Endothelial cell of umbilical vein (primary cell): Measurements from ENCODE around the gene TMEM250. TPM values are rescaled to one million over a fixed set of nuclear protein-coding genes. Genes with fewer than 3 reads are reported as not detected.

Source experiments
- BruUV-seq: library from RNA; stranded (reverse); fragments of 400-500 nt; replicated peaks from 2 replicates; lab custom pipeline; 2021; lab: Mats Ljungman, UMichigan
- CTCF ChIA-PET: fragments of 300-600, 350-600 bp; sonication (Branson Sonifier 250); formaldehyde crosslinking; loops from one replicate; lab custom pipeline; 2021; ENCODE audit warnings: antibody characterized with exemption, inconsistent platforms; lab: Charles Lee
- POLR2A ChIA-PET: fragments of 300-600, 350-600 bp; sonication (Branson Sonifier 250); formaldehyde crosslinking; loops from one replicate; lab custom pipeline; 2021; ENCODE audit warnings: antibody characterized with exemption, inconsistent platforms; lab: Charles Lee
- DNase-seq: peaks from one replicate; pipeline ENCODE4 v3.0.0-alpha.2; 2011; ENCODE audit warnings: low read depth, low spot score
- FAIRE-seq: peaks from 2 replicates; lab custom pipeline; 2011; peaks lifted over from hg19 to GRCh38; lab: Jason Lieb, UNC
- H2AFZ ChIP-seq: 2 replicates; pipeline ENCODE4 v1.6.0; 2012; ENCODE audit warnings: low read depth, low read length, control low read depth, inconsistent platforms
- H3K27ac ChIP-seq: 2 replicates; pipeline ENCODE4 v1.5.1; 2011; ENCODE audit warnings: low read depth, mild to moderate bottlenecking, control low read depth, low read length, moderate library complexity; ENCODE audit not compliant: insufficient read depth
- H3K27me3 ChIP-seq, 2 experiments: 2 replicates each; pipeline versions ENCODE4 v1.6.0 to v1.6.1; 2011; ENCODE audit warnings: low read length in 2 of 2, mixed read lengths in 1 of 2; ENCODE audit not compliant: control insufficient read depth in 2 of 2, insufficient read depth in 2 of 2
- H3K36me3 ChIP-seq, 2 experiments: 2 replicates in 1 of 2; 3 replicates in 1 of 2; pipeline ENCODE4 v1.5.1; 2011; ENCODE audit warnings: low read length in 2 of 2, mild to moderate bottlenecking in 1 of 2, moderate library complexity in 1 of 2; ENCODE audit not compliant: control insufficient read depth in 2 of 2, insufficient read depth in 2 of 2; ENCODE audit errors: extremely low read depth in 1 of 2
- H3K4me1 ChIP-seq: 3 replicates; pipeline ENCODE4 v1.5.1; 2011; ENCODE audit warnings: mild to moderate bottlenecking, low read length; ENCODE audit not compliant: control insufficient read depth, insufficient read depth; ENCODE audit errors: extremely low read depth
- H3K4me2 ChIP-seq: 2 replicates; pipeline ENCODE4 v1.6.1; 2011; ENCODE audit warnings: low read length, control low read depth, mixed read lengths; ENCODE audit not compliant: insufficient read depth
- H3K4me3 ChIP-seq, 3 experiments: fragments of 200-600 bp in 1 of 3; sonication (generic), shearing (Covaris generic) in 1 of 3; replicated peaks in 1 of 3; 2 replicates each; pipeline ENCODE4 v1.5.1; 2011 to 2016; ENCODE audit warnings: control low read depth in 3 of 3, low read length in 3 of 3, mild to moderate bottlenecking in 2 of 3, inconsistent platforms in 1 of 3, low read depth in 1 of 3, moderate library complexity in 1 of 3; ENCODE audit not compliant: insufficient read depth in 1 of 3
- H3K79me2 ChIP-seq: 2 replicates; pipeline ENCODE4 v1.6.0; 2012; ENCODE audit warnings: low read length, inconsistent platforms; ENCODE audit not compliant: control insufficient read depth, insufficient read depth
- H3K9ac ChIP-seq: replicated peaks from 2 replicates; pipeline ENCODE3; 2011; ENCODE audit warnings: low read length, control low read depth; ENCODE audit not compliant: insufficient read depth; ENCODE audit errors: extremely low read depth
- H3K9me1 ChIP-seq: replicated peaks from 3 replicates; pipeline ENCODE4 v1.6.0; 2011; ENCODE audit warnings: mild to moderate bottlenecking, low read length; ENCODE audit not compliant: control insufficient read depth, insufficient read depth; ENCODE audit errors: extremely low read depth
- H3K9me3 ChIP-seq: replicated peaks from 2 replicates; pipeline ENCODE4 v1.5.1; 2012; ENCODE audit warnings: low read length, inconsistent platforms; ENCODE audit not compliant: control insufficient read depth, insufficient read depth
- H4K20me1 ChIP-seq: replicated peaks from 2 replicates; pipeline ENCODE3; 2011; ENCODE audit warnings: mild to moderate bottlenecking, low read length; ENCODE audit not compliant: control insufficient read depth, insufficient read depth; ENCODE audit errors: extremely low read depth
- EZH2 ChIP-seq: IDR thresholded peaks from 2 replicates; pipeline ENCODE4 v1.6.1; 2012; ENCODE audit warnings: borderline replicate concordance, low read depth, mild to moderate bottlenecking, moderate library complexity, low read length, inconsistent platforms; ENCODE audit not compliant: severe bottlenecking
- FOS ChIP-seq: IDR thresholded peaks from 2 replicates; pipeline ENCODE4 v1.6.1; 2011; ENCODE audit warnings: mild to moderate bottlenecking, low read length, moderate library complexity, borderline replicate concordance; ENCODE audit not compliant: insufficient read depth
- GATA2 ChIP-seq: IDR thresholded peaks from 2 replicates; pipeline ENCODE4 v1.7.0; 2011; ENCODE audit warnings: low read depth, mild to moderate bottlenecking, moderate library complexity, mixed read lengths, low read length; ENCODE audit not compliant: insufficient read length, insufficient read depth
- JUN ChIP-seq: IDR thresholded peaks from 2 replicates; pipeline ENCODE4 v1.6.1; 2011; ENCODE audit warnings: borderline replicate concordance, low read depth; ENCODE audit not compliant: insufficient read length, insufficient read depth
- MYC ChIP-seq: IDR thresholded peaks from one replicate; pipeline ENCODE4 v1.6.1; 2011; ENCODE audit warnings: mild to moderate bottlenecking, low read depth, low read length
- POLR2A ChIP-seq: IDR thresholded peaks from 2 replicates; pipeline ENCODE4 v1.6.1; 2012; ENCODE audit warnings: low read depth, mild to moderate bottlenecking, control low read depth, low read length
- POLR2AphosphoS5 ChIP-seq: IDR thresholded peaks from 2 replicates; pipeline ENCODE4 v1.6.1; 2012; ENCODE audit warnings: low read depth, mild to moderate bottlenecking, control low read depth, low read length, moderate library complexity; ENCODE audit not compliant: insufficient read depth
- dilution Hi-C: fragments of 300-500 bp; cut with MboI; formaldehyde crosslinking; loops from one replicate; pipeline ENCODE4 v1.15.0; 2019; ENCODE audit warnings: low sequenced_read_pairs; ENCODE audit not compliant: extremely low pct_ligation_motif_present
- intact Hi-C: fragments of 100-400 bp; cut with micrococcal nuclease; formaldehyde crosslinking; loops from one replicate; pipeline ENCODE4 v1.10.0; 2022
- polyA plus RNA-seq, 4 experiments: library from polyadenylated mRNA; depleted of rRNA in 3 of 4; stranded (reverse) in 3 of 4; unstranded in 1 of 4; fragments of >200 nt; gene quantifications; 2 replicates each; pipeline versions ENCODE4 v1.2.1 to v1.2.3, GENCODE V29; 2011 to 2012; ENCODE audit warnings: missing spikeins in 1 of 4
- total RNA-seq: library from RNA; stranded (reverse); gene quantifications from 2 replicates; pipeline ENCODE4 v1.2.3, GENCODE V29; 2021
- TF ChIP-seq, protein P1 (sequence below): IDR thresholded peaks from 2 replicates; pipeline ENCODE4 v1.6.1; 2011; ENCODE audit not compliant: insufficient read depth, insufficient read length
- TF ChIP-seq, protein P2 (sequence below), 2 donors: IDR thresholded peaks; 1 replicate in 1 of 2; 2 replicates in 1 of 2; pipeline ENCODE4 v1.5.1; 2011; ENCODE audit warnings: low read length in 2 of 2, mild to moderate bottlenecking in 2 of 2, moderate library complexity in 2 of 2, control low read depth in 1 of 2, inconsistent platforms in 1 of 2, low read depth in 1 of 2; ENCODE audit not compliant: insufficient read depth in 1 of 2; ENCODE audit errors: extremely low read depth in 1 of 2

The TMEM250 gene
- total and polyA plus RNA-seq, 2 donors (not counting 3 experiments of a cell fraction or from before 2014, with no cell fraction given) = 24.9 to 49.9 TPM

GRCh38 chr9:136142859-136143214 lies 24.2 kb upstream of the TMEM250 start:
- TF ChIP-seq EZH2 (no peak), GATA2 (no peak), POLR2AphosphoS5 (no peak), JUN (no peak), POLR2A (no peak), FOS (no peak), MYC (no peak)
- TF ChIP-seq, protein P1, sequence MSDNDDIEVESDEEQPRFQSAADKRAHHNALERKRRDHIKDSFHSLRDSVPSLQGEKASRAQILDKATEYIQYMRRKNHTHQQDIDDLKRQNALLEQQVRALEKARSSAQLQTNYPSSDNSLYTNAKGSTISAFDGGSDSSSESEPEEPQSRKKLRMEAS = no peak
- dilution Hi-C loops = no loop called here
- H3K27me3 ChIP-seq = peaks cover 2% of the 10 kb centered on the region in 2 experiments
- H4K20me1 ChIP-seq = no peaks in the 10 kb centered on the region
- H3K9ac ChIP-seq = no peak overlapping the region
- no peak for DNase-seq
- no peaks in the 10 kb centered on the region for H3K79me2 ChIP-seq
- no peak overlapping the region for H2AFZ ChIP-seq
- no peak overlapping the region for H3K4me3 ChIP-seq
- no TSS peak for BruUV-seq
- intact Hi-C loops = loop anchor here (1.0 kb wide), 2 partner anchors 83 to 140 kb away; no protein-coding TSS in a partner anchor
- H3K36me3 ChIP-seq = no peaks in the 10 kb centered on the region
- H3K4me1 ChIP-seq = no peaks in the 10 kb centered on the region
- no peak overlapping the region for H3K4me2 ChIP-seq
- POLR2A ChIA-PET = no interaction called here
- H3K9me3 ChIP-seq = no peaks in the 10 kb centered on the region
- no peak for FAIRE-seq
- no peak overlapping the region for H3K27ac ChIP-seq
- CTCF ChIA-PET = no interaction called here
- no peaks in the 10 kb centered on the region for H3K9me1 ChIP-seq

DNA sequence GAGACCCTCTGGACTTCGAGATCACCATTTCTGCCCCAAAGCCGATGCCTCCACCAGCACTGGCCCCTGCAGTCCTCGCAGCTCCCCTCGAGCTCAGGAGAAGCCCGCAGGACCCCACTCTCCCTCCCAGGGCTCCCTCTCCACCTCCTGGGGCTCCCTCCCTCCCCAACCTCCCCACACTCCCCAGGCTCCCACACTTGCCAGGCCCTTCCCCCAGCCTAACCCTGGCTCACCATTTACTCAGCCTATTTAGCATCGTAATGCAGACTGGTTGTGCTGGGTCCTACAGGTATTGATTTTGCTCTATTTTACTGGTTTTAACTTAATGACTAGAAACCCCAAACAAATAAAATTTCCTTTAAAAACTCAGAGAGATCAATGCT lies 23.7 kb upstream of the TMEM250 start:
- Histone ChIP-seq H3K9me1 (no peaks in the 10 kb centered on the region), H3K9me3 (no peaks in the 10 kb centered on the region), H3K9ac (no peak overlapping the region), H3K36me3 (no peaks in the 10 kb centered on the region), H3K79me2 (no peaks in the 10 kb centered on the region), H3K4me1 (no peaks in the 10 kb centered on the region), H4K20me1 (no peaks in the 10 kb centered on the region), H3K27ac (no peak overlapping the region), H3K4me2 (no peak overlapping the region), H3K4me3 (no peak overlapping the region), H2AFZ (no peak overlapping the region), H3K27me3 (peaks cover 2% of the 10 kb centered on the region in 2 experiments)
- FAIRE-seq (no peak), DNase-seq (no peak)
- dilution Hi-C loops (no loop called here), intact Hi-C loops (no loop called here)
- TF ChIP-seq POLR2AphosphoS5 = no peak
- no peak for TF ChIP-seq POLR2A
- no peak for TF ChIP-seq FOS
- TF ChIP-seq, protein P2, sequence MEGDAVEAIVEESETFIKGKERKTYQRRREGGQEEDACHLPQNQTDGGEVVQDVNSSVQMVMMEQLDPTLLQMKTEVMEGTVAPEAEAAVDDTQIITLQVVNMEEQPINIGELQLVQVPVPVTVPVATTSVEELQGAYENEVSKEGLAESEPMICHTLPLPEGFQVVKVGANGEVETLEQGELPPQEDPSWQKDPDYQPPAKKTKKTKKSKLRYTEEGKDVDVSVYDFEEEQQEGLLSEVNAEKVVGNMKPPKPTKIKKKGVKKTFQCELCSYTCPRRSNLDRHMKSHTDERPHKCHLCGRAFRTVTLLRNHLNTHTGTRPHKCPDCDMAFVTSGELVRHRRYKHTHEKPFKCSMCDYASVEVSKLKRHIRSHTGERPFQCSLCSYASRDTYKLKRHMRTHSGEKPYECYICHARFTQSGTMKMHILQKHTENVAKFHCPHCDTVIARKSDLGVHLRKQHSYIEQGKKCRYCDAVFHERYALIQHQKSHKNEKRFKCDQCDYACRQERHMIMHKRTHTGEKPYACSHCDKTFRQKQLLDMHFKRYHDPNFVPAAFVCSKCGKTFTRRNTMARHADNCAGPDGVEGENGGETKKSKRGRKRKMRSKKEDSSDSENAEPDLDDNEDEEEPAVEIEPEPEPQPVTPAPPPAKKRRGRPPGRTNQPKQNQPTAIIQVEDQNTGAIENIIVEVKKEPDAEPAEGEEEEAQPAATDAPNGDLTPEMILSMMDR (IDR thresholded peaks at IDR 0.05; ENCODE audit: extremely low read depth in 1 of 2, insufficient read depth in 1 of 2, low read depth in 1 of 2, low read length in 2 of 2) = no peak
- no peak for TF ChIP-seq EZH2
- TF ChIP-seq JUN = no peak
- no peak for TF ChIP-seq GATA2
- no peak for TF ChIP-seq MYC
- TF ChIP-seq, protein P1 = no peak
- BruUV-seq = no TSS peak
- POLR2A ChIA-PET = no interaction called here
- CTCF ChIA-PET = interaction anchor here (1.0 to 1.5 kb wide), 10 partner anchors 10 to 175 kb away, joined by 3 to 13 read pairs (median 5); no protein-coding TSS in a partner anchor
